HG02884 (cell line): ENCODE measurements around the gene MRPL44.

Experiments used
- ATAC-seq: cut with Tn5 transposase; IDR thresholded peaks from one replicate; pipeline ENCODE4 v1.9.1; 2021; ENCODE audit warnings: mild to moderate bottlenecking, moderate library complexity; ENCODE audit not compliant: unreplicated experiment

The MRPL44 gene

DNA sequence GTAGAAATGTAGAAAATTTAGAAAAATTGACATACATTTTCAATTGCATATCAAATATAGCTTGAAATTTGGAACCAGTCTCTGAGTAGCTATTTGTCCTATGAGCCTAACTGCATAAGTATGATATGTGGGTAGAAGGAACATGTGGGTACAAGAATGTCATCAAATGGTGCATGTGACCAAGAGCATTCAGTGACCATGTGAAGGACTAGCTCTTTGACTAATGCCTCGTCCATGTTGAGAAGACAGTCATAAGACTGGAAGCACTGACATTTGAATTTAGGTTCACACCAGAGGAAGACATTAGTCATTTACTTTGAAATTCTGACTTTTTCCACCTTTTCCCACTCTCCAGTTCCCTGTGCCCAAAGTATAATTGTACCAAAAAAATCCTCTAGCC, 12.6 kb downstream of the MRPL44 start:
- peak; percentile 12 for ATAC-seq

DNA sequence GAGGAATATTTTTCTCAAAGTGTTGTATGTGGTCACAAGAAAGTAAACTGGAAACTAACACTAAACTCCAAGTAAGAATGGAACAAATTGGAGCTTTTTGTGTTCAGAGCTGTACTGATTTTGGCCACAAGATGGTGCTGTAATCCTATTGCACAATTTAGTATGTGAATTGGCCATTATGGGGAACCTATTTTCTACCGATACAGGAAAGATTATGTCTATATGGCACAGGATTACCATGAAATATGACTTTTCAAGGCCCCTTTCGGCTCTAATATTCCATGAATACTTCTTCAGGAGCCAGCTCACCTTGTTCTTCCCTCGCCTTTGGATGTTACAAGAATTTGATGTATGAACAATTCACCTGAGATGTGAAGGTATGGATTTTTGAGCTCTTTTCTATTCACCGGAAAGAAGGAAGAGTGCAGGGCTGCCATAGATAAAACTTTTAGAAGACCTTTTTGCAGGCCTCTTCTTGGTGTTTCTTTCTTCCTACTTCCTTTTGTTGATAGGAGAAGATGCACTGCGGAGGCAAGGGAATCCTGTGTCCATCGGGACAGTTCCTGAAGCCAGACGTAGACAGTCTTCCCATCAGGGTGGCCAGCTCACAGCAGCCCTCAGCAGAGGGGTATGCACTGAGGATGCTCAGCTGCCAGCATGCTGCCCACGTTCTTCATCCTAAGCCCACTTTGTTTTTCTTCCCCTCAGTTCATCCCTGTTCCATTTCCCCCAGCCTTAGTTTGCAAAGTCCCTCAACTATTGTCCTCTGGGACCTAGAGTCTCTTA, 13.3 kb downstream of the MRPL44 start:
- ATAC-seq: peak; percentile 60

DNA sequence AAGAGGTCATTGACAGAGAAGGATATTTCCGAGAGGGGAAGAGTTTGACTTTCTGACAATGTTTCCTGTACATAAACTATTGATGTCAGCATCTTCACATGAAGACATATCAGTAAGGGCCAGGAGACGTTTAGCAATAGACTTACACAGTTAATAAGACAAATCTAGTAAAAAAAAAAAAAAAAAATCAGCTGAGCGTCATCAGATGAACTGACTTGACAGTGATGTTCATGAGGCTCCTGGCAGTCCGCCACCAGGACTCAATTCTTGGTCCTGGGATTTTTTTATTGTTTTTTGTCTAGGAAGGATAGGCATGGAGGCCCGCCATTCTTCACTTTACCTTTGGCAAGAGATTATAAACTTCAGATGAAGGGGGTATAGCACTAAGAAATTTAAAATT, 14.5 kb downstream of the MRPL44 start:
- no peak for ATAC-seq

DNA sequence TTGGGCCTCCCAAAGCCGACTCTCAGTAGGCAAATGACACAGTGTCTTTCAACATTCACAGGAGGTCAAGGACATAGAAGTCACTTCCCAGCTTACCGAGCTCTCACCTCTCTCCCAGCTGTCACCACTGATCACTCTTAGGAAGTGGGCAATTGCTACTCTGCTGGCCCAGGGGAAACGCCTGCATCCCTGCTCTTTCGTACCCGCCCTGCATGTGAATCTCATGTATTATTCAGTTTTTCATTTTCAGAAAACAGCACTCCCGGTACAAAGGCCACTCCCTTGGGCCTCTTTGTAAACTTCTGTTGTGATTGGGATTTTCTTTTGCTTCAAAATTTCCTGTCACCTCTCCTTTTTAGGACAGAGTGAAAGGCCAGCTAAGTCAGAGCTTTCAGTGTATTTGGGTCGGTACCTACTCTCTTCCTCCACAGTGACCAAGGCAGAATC, 15.4 kb downstream of the MRPL44 start:
- ATAC-seq: no peak

DNA sequence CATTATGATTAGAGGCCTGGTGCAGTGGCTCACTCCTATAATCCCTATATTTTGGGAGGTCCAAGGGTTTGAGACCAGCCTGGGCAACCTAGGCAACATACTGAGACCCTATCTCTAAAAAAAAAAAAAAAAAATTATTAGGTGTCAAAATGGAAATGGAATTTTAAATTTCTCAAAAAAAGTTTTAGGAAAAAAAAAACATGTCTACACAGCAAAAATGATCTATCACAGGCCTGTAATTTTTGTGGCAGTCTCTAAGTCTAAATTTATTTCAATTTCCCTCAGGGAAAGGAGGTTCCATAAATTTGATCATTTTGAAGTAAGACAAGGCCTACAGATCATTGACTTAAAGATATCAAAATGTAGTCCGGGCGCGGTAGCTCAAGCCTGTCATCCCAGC, 16.3 kb downstream of the MRPL44 start:
- no peak for ATAC-seq

DNA sequence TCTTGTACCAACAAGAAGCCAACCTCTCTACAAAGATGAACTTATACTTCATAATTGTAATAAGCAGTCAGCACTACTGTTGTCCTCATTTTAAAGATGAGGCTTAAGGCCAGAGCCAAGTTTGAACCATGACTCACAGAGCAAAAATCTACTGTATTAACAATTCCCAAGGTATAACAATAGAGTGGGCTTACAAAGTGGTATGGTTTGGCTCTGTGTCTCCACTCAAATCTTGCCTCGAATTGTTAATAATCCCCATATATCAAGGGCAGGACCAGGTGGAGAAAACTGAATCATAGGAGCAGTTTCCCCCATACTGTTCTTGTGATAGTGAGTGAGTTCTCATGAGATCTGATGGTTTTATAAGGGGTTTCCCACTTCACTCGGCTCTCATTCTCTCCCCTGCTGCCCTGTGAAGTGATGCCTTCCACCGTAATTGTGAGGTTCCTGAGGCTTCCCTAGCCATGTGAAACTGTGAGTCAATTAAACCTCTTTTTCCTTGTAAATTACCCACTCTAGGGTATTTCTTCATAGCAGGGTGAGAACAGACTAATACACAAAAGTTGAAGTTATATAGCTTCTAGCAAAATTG, 19.5 kb downstream of the MRPL44 start:
- ATAC-seq: no peak

DNA sequence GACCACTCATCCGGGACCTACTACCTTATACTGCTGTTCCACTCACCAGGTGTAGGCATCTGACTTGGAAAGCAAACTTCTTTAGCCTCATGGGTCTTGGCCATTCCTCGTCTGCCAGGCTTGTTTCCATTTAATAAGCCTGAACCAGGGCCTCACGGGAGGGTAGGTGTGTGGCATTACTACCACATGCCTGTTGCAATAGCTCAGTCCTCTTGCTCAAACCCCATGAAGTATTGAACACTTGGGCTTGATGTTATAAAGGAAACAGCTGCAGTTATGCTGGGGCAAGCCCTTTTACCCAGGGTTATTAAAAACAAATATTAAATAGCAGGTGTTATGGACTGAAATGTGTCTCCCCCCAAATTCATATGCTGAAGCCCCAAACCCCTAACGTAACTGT, 21.2 kb downstream of the MRPL44 start:
- ATAC-seq: no peak

DNA sequence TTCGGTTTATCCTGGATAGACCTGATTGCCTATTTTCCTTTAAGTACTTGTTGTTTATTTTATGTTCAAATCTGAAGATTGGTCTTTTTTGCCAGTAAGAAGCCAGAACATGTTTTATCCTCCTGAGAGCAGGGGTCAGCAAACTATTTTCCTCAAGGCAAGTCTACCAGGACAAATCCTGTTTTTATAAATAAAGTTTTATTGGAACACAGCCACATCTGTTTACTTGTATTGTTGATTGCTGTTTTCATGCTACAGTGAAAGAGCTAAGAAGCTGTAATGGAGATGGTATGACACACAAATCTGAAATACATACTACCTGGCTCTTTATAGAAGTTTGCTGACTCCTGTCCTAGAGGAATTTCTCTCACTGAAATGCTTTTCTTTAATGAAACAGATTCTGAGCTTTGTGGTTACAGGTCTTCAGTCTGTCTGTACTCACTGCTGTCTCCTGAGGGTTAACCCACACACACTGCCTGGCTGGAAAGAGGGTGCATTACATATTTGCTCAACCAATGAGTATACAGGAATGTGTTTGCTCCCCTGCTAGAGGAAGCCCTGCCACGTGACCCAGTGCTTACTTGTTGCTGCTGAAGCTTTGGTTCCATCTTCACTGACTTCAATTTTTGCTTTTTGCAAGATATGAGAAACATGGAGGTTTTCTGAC, 22.6 kb downstream of the MRPL44 start:
- no peak for ATAC-seq

DNA sequence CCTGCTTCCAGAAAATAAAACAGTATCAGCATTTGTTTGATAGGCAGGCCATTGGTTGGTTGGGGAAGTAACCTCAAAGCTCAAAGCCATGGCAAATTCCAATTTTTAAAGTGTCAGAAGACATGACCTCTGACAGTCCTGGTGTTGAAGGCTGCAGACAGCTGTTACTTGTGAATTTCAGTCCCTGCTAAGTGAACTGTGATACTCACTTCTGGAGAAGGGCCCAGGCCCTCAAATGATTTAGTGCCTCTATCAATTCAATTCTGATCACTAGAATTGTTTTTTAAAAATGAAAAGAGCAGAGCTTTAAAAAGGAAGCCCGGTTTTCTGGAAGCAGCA, 23.1 kb downstream of the MRPL44 start:
- ATAC-seq: no peak

DNA sequence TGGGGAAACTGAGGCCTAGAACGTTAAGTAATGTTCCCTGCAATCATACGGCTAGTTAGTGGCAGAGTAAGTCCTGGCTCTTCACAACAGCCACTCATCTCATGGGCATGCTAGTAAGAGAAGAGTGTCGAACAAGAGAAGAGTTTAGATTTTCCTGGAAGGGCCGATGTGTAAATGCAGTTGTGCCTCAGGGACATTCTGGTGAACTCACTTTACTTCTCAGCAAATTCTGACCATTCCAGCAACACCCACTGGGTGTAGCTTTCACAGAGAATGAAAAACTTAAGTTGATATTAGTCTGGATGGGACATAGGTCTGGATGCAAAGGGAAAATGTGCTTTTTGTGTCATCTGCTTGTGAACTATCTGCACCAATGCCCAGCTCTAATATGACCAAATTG, 23.5 kb downstream of the MRPL44 start:
- ATAC-seq: no peak

DNA sequence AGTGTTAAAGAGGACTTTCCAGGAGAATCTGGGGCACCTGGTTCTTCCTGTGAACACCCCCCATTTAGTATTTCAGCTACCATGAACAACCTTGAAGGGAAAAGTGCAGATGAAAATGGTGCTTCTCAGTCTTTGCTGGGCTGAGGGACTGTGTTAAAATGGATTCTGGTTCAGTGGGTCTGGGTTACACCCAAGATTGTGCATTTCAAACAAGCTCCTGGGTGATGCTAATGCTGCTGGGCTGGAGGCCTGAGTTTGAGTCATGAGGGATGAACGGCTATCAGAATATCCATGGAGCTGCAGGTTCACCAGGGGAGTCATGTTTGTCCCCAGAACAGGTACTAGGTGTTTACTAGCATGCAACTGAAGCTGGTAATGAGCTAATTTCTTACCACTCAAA, 24.0 kb downstream of the MRPL44 start:
- no peak for ATAC-seq

DNA sequence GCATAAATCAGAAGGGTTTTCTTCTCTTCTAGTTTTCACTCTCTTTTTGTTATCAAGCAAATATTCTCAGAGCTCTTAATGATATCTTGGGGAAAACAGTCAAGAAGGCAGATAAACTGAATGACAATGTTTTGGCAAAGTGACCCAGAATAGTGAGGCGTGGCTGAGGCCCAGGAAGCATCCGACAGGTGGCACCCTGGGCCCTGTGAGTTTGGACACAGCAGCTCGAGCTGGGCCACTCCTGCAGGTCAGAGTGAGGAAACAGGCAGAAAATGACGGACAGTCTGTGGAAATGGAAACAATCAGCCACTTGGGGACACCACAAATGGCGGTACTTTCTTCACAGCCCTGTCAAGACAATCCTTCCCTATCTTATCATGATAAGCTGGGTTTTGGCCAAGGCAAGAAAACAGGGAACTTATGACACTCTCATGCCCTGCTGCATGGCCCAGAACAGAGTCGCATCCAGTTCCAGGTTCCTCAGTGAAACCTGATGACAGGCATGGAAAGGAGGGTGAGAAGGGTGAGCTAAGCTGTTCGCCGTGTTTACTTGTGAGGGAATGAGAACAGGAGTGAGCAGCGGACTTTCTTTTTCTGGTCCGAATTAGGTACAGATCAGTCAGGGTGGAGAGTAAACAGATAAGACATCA, 32.1 kb downstream of the MRPL44 start:
- ATAC-seq: no peak

DNA sequence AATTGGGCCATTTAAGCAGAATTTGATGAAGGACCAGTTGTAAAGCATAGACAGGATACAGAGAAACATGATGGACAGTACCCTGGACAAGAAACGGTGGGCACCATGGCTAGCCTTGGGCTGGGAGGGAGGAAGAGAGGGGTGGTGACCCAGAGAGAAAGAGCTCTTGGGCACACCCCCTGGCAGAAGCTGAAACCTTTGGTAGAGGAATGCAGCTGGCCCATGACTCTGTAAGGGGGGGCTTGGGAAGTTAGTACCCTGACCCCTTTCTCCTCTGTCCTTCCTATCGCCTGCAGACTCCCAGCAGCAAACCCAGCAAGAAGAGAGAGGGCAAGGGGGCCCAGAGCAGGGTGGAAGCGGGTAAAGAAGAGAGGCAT, 32.6 kb downstream of the MRPL44 start:
- no peak for ATAC-seq

DNA sequence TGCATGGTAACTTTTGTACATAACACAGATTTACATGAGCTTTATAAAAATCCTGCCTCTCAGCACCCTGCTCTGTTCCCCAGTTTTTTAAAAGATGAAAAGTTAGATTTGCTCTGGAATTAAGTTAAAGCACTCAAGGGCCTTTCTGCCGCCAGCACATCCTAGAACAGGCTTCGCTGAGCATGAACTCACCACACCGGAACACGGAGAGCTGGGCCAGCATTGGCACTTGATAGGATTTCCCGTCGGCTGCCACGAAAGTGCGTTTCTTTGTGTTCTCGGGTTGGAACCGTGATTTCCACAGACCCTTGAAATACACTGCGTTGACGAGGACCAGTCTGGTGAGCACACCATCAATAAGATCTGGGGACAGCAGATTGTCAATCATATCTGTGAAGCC, 34.3 kb downstream of the MRPL44 start:
- ATAC-seq: no peak

DNA sequence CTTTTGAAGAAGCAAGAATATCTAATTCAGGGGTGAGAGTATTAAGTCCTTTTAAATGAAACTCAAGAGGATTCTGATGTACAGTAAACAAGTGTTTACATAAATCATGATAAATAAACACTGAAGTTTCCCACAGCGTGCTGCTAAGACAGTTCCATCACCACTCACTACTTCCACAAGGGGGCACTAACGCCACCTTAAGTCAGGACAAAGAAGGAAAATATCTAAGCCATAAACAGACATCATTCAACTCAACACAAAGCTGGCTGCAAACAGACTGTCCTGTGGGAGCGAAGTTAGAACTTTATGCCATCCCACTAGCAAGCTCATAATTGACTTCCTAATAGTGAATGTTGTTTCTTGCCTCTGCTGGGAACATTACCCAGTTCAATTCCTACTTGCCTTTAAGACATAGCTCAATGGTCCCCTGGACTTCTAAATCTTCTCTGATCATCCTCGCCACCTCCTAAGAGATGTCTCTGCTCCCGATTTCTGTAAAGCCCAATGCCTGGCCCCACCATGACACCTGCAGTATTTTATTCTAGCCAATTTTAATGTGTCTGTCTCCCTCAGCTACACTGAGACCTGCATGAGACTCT, 36.5 kb downstream of the MRPL44 start:
- peak; percentile 83 for ATAC-seq

DNA sequence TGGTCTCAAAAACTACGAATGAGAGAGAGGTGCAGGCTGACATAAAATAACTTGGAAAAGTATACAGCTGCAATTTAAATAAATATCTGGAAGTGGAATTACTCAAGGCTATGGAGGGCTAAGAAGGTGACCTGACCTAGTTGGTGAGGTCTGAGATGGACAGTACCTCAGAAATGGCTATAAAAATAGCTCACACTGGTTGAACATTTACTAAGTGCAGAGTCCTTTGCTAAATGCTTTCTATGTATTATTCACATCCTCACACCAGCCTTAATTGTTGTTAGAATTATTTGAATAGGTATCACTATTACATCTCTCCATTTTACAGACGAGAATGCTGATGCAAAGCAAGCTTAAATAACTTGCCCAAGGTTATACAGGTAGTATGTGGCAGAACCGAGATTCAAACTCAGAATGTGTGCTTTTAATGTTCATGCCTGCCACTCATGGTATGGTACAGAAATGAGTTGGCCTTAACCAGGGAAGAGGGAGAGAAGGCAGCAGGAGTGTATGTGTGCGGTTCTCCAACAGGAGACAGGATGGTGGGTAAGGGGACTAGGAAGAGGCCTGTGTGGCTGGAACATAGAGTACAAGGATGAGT, 37.4 kb downstream of the MRPL44 start:
- ATAC-seq: no peak

DNA sequence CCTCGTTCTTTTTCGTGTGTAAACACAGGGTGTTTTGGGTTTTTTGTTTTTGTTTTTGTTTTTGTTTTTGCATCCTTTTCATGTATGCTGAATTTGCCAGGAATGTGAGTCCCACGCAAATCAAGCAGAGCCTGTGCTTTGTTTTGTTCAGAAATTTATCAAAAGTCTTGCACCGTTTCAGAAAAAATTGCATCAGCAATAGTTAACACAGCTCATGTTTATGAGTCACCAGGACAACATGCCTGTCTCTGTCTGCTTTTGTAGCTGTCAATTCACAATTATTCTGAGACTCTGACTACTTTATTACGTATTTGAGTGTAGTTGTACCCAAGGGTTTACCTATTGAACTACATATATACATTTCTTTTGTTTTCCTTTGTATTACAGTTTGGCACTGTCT, 38.3 kb downstream of the MRPL44 start:
- ATAC-seq: no peak

DNA sequence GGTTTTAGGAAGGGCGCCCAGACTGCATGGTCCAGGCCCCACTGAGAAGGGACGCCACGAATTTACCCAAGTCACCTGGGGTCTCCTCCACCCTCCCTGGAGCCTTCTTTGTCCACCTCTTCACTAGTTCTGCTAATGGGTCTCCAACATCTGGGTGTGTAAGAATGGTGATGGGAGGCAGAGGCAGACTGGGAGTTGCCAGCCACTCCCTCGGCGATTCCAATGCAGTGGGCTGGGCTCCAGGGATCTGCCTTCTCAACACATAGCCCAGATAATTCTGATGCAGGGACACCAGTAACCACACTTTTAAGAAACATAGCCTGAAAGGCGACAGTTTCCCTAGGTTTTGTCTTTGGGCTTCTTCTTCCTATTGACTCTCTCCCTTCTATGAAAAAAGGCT, 39.1 kb downstream of the MRPL44 start:
- no peak for ATAC-seq

DNA sequence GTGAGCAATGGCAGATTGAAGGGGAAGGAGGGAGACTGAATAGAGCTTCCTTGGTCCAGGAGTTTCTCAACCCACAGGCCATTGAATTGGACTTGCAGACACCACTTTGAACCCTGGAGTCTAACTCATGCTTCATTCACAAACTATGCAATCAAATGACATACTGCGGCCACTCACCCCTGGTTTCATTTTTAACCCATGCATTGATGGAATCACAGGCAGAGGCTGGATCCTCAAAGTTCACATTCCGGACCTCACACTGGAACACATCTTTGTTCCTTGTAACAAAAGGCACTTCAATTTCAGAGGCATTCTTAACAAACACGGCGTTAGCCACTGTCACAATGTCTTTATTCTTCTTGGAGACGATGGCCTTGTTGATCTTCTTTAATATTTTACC, 40.7 kb downstream of the MRPL44 start:
- no peak for ATAC-seq

DNA sequence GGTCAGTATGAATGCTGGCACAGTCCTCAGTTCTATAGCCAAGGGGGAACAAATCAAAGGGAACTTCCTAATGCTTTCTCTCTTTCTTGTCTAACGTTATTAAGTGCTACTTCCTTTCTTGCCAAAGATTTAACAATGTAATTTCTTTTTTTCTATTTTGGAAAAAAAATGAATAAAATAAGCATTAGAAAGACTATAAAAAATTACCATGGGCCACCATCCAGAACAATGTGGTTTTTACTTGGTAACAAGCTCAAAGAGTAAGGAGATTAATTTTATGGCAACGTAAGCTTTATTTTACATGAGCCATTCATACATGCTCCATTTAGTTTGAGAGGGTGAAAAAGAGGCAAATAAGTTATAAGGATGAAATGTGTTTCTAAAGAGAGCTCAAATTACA, 41.7 kb downstream of the MRPL44 start:
- no peak for ATAC-seq

DNA sequence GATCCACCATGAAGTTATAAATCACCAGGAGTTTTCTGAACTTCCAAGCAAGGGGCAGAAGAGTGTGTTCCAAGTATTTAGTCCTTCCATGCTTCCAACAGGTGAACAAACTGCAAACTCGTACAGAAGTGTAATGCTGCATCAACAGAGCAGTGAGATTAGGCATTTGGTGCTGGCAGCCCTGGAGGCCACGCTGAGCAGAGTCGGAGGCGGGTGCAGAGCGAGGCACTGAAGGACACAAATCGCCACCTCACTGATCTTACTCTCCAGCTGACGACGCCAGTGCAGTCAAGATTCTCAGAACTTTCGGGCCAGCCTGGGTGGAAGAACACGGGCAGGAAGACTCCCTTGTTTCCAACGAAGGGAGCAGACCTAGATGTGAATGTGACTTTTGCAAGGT, 42.6 kb downstream of the MRPL44 start:
- ATAC-seq: no peak
